Activated naive CD4-positive, alpha-beta T cell treated with Interleukin-2 at 50 U/mL for 16 hours (primary cell): Measurements from ENCODE around the gene TBC1D13.
A peak's percentile ranks its signal among the peaks of the same experiment; 100 is the strongest.
"Not testable (repeated sequence)": the region's sequence is repeated elsewhere in the genome, so short reads cannot be mapped to it uniquely, and the experiment has no call there.

Source experiments
- DNase-seq: peaks from one replicate; pipeline ENCODE4 v3.0.0-alpha.2; 2020

TBC1D13 gene

DNA sequence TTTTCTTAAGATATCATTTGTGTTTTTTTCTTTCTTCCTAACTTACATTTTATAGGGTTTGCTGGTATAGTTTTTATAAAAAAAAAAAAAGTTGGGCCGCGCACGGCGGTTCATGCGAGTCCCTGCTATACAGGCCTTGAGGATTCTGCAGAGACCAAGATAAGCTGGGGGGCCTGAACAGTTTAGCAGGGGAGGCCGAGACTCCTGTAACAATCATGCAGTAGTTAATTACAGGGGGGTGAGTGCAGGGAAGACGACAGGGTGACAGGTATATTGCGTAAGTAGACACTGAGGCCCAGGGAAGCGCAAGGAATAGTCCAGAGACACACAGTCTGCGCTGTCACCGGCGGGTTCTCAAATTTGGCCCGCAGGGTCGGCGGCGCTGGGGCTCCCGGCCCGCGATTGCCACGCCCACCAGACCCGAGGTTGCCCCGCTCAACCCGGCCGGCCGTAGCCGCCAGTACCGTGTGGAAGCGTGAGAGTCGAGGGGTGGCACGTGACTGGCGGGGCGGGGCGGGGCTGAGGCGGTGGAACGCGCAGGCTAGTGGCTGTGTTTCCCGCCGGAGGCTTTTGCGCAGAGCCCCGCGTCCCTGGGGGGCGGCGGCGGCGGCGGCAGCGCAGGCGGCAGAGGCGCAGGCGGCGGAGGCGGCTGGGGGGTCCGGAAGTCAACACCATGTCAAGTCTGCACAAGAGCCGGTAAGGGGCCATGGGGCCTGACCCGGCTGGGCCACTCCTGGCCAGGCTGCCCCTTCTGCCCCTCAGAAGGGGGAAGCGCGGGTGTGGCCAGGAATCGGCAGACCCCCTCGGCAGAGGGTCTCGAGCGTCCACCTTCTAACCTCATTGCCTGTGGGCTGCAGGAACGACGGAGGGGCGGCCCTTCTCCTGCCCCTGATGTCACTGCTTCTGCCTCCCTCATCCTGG is at the start of gene TBC1D13:
TBC1D13 (plus strand) TSS at position 573 of the 921 bp plus-strand sequence; CDS start at position 674, 101 bp downstream.
- peak; percentile 89 for DNase-seq

- DNase-seq, result no peak
Observed at GRCh38 chr9:128742401-128742800, 44.7 kb upstream of the TBC1D13 start.

DNA sequence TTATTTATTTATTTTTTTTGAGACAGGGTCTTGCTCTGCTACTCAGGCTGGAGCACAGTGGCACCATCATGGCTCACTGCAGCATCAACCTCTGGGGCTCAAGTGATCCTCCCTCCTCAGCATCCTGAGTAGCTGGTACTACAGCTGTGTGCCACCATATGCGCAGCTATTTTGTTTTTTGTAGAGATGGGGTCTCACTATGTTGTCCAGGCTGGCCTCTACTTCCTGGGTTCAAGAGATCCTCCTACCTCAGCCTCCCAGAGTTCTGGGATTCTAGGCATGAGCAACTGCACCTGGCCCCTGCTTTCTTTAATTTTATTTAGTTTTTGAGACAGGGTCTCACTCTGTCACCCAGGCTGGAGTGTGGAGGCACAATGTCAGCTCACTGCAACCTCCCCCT is 43.6 kb upstream of the TBC1D13 start:
- no peak for DNase-seq

- DNase-seq, result no peak
Observed at GRCh38 chr9:128747241-128747640, 39.8 kb upstream of the TBC1D13 start.

GRCh38 chr9:128750926-128751595 is 36.0 kb upstream of the TBC1D13 start:
- no peak for DNase-seq

DNA sequence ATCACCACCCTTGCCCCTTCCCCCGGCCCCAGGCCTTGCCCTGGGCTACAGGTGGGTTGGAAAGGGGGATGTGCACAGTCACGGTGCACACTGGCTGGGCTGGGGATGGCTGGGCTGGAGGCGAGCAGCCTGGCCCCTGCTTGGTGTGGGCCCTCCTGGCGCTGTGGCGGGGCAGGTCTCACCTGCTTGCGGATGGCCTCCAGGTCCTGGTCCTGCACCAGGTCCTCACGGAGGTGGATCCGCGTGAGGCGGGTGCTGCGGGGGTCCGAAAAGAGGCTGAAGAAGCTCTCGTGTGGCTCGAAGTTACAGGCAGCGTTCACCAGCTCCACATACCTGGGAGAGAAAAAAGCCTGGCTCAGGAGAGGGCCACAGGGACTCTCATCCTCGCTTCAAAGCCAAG is 33.4 kb upstream of the TBC1D13 start:
- no peak for DNase-seq

DNA sequence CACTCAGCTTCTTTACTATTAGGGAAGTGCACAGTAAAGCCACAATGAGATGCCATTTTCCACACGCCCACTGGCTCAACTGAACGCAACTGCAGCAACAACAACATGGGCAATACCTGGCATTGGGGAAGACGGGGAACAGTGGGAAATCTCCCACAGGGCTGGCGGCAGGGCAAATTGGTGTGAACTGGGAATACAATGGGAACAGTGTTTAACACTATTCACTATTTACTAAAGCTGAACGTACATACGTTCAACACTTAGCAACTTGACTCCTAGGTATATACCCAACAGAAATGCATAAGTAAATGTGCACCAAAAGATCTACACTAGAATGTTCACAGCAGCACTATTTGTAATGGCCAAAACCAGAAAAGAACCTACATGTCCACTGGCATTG is 29.5 kb upstream of the TBC1D13 start:
- no peak for DNase-seq

- no peak for DNase-seq
Observed at GRCh38 chr9:128762671-128763449, 24.2 kb upstream of the TBC1D13 start.

- no peak for DNase-seq
Observed at GRCh38 chr9:128764361-128764760, 22.7 kb upstream of the TBC1D13 start.

GRCh38 chr9:128765499-128765898 is 21.6 kb upstream of the TBC1D13 start:
- no peak for DNase-seq

DNA sequence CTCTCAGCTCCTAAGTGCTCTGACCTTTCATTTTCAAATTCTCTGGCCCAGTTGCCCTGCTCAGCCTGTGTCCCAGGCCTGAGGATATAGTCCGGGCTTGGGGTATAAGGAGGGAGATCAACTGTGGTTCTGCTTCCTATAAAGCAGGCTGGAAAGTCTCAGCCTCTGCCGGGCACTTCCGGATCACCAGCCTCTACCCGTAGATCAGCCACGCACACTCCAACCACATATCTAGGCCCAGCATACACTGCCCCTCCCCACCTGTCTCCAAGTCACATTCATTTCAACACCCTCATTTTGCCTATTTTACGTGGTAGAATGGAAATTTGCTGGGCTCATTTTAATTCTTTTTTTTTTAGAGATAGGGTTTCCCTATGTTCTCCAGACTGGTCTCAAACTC is 18.4 kb upstream of the TBC1D13 start:
- no peak for DNase-seq

DNA sequence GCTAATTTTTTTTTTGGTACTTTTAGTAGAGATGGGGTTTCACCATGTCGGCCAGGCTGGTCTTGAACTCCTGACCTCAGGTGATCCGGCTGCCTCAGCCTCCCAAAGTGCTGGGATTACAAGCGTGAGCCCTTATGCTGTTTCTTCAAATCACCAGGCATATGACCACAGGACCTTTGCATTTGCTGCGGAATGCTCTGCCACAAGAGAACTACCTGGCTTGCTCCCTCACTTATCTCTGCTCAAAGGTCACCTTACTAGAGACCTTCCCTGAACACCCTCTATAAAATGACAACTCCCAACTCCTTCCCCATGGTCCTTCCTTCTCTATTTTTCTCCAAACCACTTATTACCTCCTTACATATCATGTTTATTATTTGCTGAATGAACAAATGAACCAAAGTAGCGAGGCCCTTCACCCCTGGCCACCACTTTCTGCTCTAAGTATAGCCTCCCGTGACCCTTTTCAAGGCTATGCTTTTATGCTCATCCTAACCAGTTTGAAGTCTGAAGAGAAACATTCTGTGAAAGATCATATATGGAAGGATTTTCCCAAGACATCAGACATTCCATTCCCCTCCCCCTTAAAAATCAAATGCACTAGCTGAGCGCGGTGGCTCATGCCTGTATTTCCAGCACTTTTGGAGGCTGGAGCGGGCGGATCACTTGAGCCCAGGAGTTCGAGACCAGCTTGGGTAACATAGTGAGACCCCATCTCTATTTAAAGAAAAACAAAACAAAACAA is 16.6 kb upstream of the TBC1D13 start:
- no peak for DNase-seq

GRCh38 chr9:128771094-128771721 is 15.8 kb upstream of the TBC1D13 start:
- DNase-seq, result peak; percentile 5

DNA sequence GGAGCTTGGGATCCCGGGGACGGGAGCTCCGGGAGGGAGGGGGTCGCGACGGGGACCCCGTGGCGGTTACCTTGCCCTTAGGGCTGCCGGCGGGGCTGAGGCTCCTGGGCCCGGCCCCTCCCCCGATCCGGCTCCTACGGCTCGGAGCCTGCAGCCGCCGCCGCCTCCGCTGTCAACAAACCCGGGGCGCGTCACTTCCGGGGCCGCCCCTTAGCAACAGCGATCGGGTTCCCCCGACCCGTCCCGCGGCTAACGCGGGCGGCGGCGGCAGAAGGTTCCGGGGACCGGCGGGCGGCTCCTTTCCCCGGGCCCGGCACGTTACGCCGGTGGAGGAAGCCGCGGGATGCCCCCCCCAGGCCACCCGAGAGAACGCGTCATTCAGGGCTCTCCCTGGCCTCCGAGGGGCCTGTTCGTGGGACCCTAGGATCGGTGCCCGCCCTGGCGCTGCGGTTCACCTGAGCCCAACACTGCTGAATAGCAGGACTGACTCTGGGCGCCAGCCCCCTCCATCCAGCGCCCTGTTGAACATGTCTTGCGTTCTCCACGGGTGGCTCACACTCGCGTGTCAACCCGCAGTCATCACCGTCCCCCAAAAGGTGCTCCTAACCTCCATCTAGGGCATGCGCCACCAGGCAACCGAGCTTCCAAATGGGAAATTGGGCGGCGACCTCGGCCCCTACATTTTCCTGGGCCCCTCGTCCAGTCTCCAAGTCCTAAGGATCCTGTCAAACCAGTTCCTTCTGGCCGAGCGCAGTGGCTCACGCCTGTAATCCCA is 15.1 kb upstream of the TBC1D13 start, which contains the start of gene ZER1:
ZER1 (minus strand) TSS at position 183 of the 775 bp plus-strand sequence. CDS start 16,362 bp downstream, outside the sequence.
- peak; percentile 94 for DNase-seq

GRCh38 chr9:128773049-128773448 is 14.0 kb upstream of the TBC1D13 start:
- no peak for DNase-seq

- no peak for DNase-seq
Observed at GRCh38 chr9:128774804-128775203, 12.2 kb upstream of the TBC1D13 start.

DNA sequence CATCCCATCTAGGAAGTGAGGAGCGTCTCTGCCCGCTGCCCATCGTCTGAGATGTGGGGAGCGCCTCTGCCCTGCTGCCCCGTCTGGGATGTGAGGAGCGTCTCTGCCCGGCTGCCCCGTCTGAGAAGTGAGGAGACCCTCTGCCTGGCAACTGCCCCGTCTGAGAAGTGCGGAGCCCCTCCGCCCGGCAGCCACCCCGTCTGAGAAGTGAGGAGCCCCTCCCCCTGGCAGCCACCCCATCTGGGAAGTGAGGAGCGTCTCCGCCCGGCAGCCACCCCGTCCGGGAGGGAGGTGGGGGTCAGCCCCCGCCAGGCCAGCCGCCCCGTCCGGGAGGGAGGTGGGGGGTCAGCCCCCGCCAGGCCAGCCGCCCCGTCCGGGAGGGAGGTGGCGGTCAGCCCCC is 7.0 kb upstream of the TBC1D13 start:
- not testable (repeated sequence) for DNase-seq

GRCh38 chr9:128781187-128782070 is 5.6 kb upstream of the TBC1D13 start:
- DNase-seq, result no peak

- no peak for DNase-seq
Observed at GRCh38 chr9:128782669-128783068, 4.4 kb upstream of the TBC1D13 start.

- no peak for DNase-seq
Observed at GRCh38 chr9:128785427-128785826, 1.6 kb upstream of the TBC1D13 start.
